H9 (cell line): Measurements from ENCODE around the gene NTMT1. TPM values are rescaled to one million over a fixed set of nuclear protein-coding genes. Genes with fewer than 3 reads are reported as not detected.

Experiments used
- DNase-seq: peaks from one replicate; pipeline ENCODE4 v3.0.0-alpha.2; 2017
- H2AFZ ChIP-seq: one replicate; pipeline ENCODE4 v1.6.1; 2013; ENCODE audit warnings: mild to moderate bottlenecking, low read length, control low read depth, moderate library complexity
- H2AK5ac ChIP-seq: 2 replicates; pipeline ENCODE4 v1.6.1; 2013; ENCODE audit warnings: low read length, control low read depth, mixed read lengths; ENCODE audit not compliant: insufficient read length
- H2BK120ac ChIP-seq: one replicate; pipeline ENCODE4 v1.6.1; 2013; ENCODE audit warnings: low read depth, mild to moderate bottlenecking, low read length, control low read depth, inconsistent platforms; ENCODE audit not compliant: poor library complexity, severe bottlenecking
- H2BK12ac ChIP-seq: 2 replicates; pipeline ENCODE4 v1.6.1; 2013; ENCODE audit warnings: low read length, control low read depth, mixed read lengths, low read depth; ENCODE audit not compliant: insufficient read length
- H2BK15ac ChIP-seq: 2 replicates; pipeline ENCODE4 v1.6.1; 2013; ENCODE audit warnings: low read depth, low read length, control low read depth
- H2BK20ac ChIP-seq: one replicate; pipeline ENCODE4 v1.6.1; 2013; ENCODE audit warnings: low read depth, mild to moderate bottlenecking, low read length, control low read depth, inconsistent platforms; ENCODE audit not compliant: poor library complexity, severe bottlenecking
- H2BK5ac ChIP-seq: 2 replicates; pipeline ENCODE4 v1.6.1; 2013; ENCODE audit warnings: low read length, control low read depth, mixed read lengths; ENCODE audit not compliant: insufficient read length
- H3K14ac ChIP-seq: 2 replicates; pipeline ENCODE4 v1.6.1; 2013; ENCODE audit warnings: low read length, control low read depth; ENCODE audit not compliant: insufficient read depth
- H3K18ac ChIP-seq: 2 replicates; pipeline ENCODE4 v1.6.1; 2013; ENCODE audit warnings: low read depth, mild to moderate bottlenecking, mixed read lengths, low read length, control low read depth; ENCODE audit not compliant: insufficient read length
- H3K23ac ChIP-seq: 2 replicates; pipeline ENCODE4 v1.6.1; 2013; ENCODE audit warnings: low read length, control low read depth, mixed read lengths, low read depth; ENCODE audit not compliant: insufficient read length
- H3K23me2 ChIP-seq: 2 replicates; pipeline ENCODE4 v1.6.1; 2013; ENCODE audit warnings: low read depth, mild to moderate bottlenecking, mixed read lengths, low read length, control low read depth; ENCODE audit not compliant: insufficient read length, poor library complexity, severe bottlenecking
- H3K27ac ChIP-seq: 2 replicates; pipeline ENCODE4 v1.5.1; 2013; ENCODE audit warnings: low read length, control low read depth, mixed read lengths, low read depth; ENCODE audit not compliant: insufficient read length
- H3K27me3 ChIP-seq: 2 replicates; pipeline ENCODE4 v1.6.1; 2013; ENCODE audit warnings: low read length, control low read depth, inconsistent platforms; ENCODE audit not compliant: insufficient read depth
- H3K4ac ChIP-seq: 2 replicates; pipeline ENCODE4 v1.6.1; 2013; ENCODE audit warnings: low read depth, mild to moderate bottlenecking, control low read depth, inconsistent platforms, low read length, moderate library complexity
- H3K4me1 ChIP-seq: 2 replicates; pipeline ENCODE4 v1.6.1; 2013; ENCODE audit warnings: low read length, control low read depth, inconsistent platforms; ENCODE audit not compliant: insufficient read depth
- H3K4me2 ChIP-seq: 2 replicates; pipeline ENCODE4 v1.6.1; 2013; ENCODE audit warnings: low read length, control low read depth, mixed read lengths; ENCODE audit not compliant: insufficient read length, insufficient read depth
- H3K56ac ChIP-seq: 2 replicates; pipeline ENCODE4 v1.6.1; 2013; ENCODE audit warnings: low read depth, mild to moderate bottlenecking, mixed read lengths, low read length, control low read depth; ENCODE audit not compliant: insufficient read length
- H3K79me1 ChIP-seq: 2 replicates; pipeline ENCODE4 v1.6.1; 2013; ENCODE audit warnings: low read depth, mild to moderate bottlenecking, moderate library complexity, low read length, control low read depth, inconsistent platforms; ENCODE audit not compliant: insufficient read depth, poor library complexity, severe bottlenecking
- H3K79me2 ChIP-seq: 2 replicates; pipeline ENCODE4 v1.6.1; 2013; ENCODE audit warnings: low read length, control low read depth, inconsistent platforms; ENCODE audit not compliant: insufficient read depth
- H3K9ac ChIP-seq: 2 replicates; pipeline ENCODE4 v1.6.1; 2013; ENCODE audit warnings: low read length, control low read depth, mixed read lengths; ENCODE audit not compliant: insufficient read length; ENCODE audit errors: extremely low read depth
- H3K9me3 ChIP-seq: one replicate; pipeline ENCODE4 v1.6.1; 2013; ENCODE audit warnings: low read depth, low read length, inconsistent platforms; ENCODE audit not compliant: control insufficient read depth
- H3T11ph ChIP-seq: one replicate; pipeline ENCODE4 v1.6.1; 2013; ENCODE audit warnings: mild to moderate bottlenecking, low read length, control low read depth, inconsistent platforms
- H4K20me1 ChIP-seq: one replicate; pipeline ENCODE4 v1.6.1; 2013; ENCODE audit not compliant: control insufficient read depth, insufficient read length, insufficient read depth
- H4K5ac ChIP-seq: 2 replicates; pipeline ENCODE4 v1.6.1; 2013; ENCODE audit warnings: low read depth, mild to moderate bottlenecking, mixed read lengths, low read length, control low read depth; ENCODE audit not compliant: insufficient read length
- H4K8ac ChIP-seq: replicated peaks from 2 replicates; pipeline ENCODE4 v1.6.1; 2013; ENCODE audit warnings: low read length, control low read depth, mixed read lengths, low read depth; ENCODE audit not compliant: insufficient read length
- H4K91ac ChIP-seq: 2 replicates; pipeline ENCODE4 v1.6.1; 2013; ENCODE audit warnings: low read depth, mild to moderate bottlenecking, moderate library complexity, mixed read lengths, low read length, control low read depth; ENCODE audit not compliant: insufficient read length
- H3K27ac Mint-ChIP-seq, 3 experiments: 2 replicates in 2 of 3; 3 replicates in 1 of 3; pipeline ENCODE4 v1.8.0; 2020 to 2021; ENCODE audit warnings: mixed read lengths in 3 of 3, mild to moderate bottlenecking in 1 of 3, moderate library complexity in 1 of 3
- H3K27me3 Mint-ChIP-seq: 2 replicates; pipeline ENCODE4 v1.8.0; 2021; ENCODE audit warnings: low read depth, mild to moderate bottlenecking, moderate library complexity, mixed read lengths
- H3K36me3 Mint-ChIP-seq, 3 experiments: 2 replicates in 2 of 3; 3 replicates in 1 of 3; pipeline ENCODE4 v1.8.0; 2020 to 2021; ENCODE audit warnings: low read depth in 3 of 3, mixed read lengths in 3 of 3; ENCODE audit not compliant: insufficient read depth in 1 of 3
- H3K4me1 Mint-ChIP-seq, 2 experiments: 2 replicates each; pipeline ENCODE4 v1.8.0; 2020; ENCODE audit warnings: mixed read lengths in 2 of 2
- H3K4me3 Mint-ChIP-seq, 2 experiments: 2 replicates in 1 of 2; 3 replicates in 1 of 2; pipeline ENCODE4 v1.8.0; 2020 to 2021; ENCODE audit warnings: mild to moderate bottlenecking in 2 of 2, mixed read lengths in 2 of 2, moderate library complexity in 1 of 2
- H3K9me3 Mint-ChIP-seq, 2 experiments: 2 replicates in 1 of 2; 3 replicates in 1 of 2; pipeline ENCODE4 v1.8.0; 2020; ENCODE audit warnings: mild to moderate bottlenecking in 2 of 2, mixed read lengths in 2 of 2, moderate library complexity in 1 of 2
- WGBS: extraction: QIAGEN DNeasy Blood & Tissue Kit; methylation state at CpG from one replicate; pipeline ENCODE4 v1.1.7; 2013; ENCODE audit warnings: missing lambda C conversion rate, low lambda C conversion rate, mixed read lengths; ENCODE audit not compliant: insufficient read length; ENCODE audit errors: extremely low coverage; 5-methylcytosine and 5-hydroxymethylcytosine counted together
- total RNA-seq: library from RNA; stranded (reverse); gene quantifications from 2 replicates; pipeline ENCODE4 v1.2.1, GENCODE V29; 2021
- TF ChIP-seq, protein P1 (sequence below): fragments of 200-600 bp; sonication (generic); conservative IDR thresholded peaks from 3 replicates; pipeline ENCODE4 v1.8.0; 2021; ENCODE audit warnings: antibody characterized with exemption, mild to moderate bottlenecking

The NTMT1 gene
- total RNA-seq, 1 experiment from 2014 or later, result 57.9 TPM

DNA sequence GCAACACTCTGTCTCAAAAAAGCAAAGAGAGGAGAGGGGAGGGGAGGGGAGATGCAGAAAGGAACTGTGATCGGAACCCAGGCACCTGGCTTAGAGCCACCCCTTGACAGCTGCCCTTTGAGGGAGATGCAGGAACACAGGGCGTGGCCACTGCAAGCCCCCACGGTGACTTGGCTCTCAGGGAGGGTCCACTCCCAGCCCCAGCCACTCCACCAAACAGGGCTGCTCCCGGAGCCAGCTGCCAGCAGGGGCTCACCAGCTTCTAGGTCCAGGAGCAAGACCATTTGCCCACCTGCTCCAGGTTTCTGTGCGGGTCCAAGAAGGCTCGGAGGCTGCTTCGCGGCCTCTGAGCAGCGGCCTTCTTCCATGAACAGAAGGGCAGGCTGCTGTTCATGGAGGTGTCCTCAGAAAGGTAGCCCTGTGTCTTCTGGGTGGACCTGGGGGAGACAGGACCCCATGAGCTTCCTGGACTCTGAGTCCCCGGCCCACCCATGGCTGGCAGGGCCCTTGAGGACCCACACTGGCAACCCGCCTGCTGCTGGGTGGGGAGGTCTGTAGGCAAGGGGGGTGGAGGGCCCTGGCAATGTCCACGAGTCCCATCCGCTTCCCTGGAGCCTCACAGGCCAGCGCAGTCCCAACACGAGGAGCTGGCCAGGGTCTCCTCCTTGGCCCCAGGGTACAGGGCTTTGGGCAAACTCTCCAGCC is 13.0 kb upstream of the NTMT1 start:
- DNase-seq, result no peak
- Histone ChIP-seq H3K56ac (no peak overlapping the region), H2BK120ac (no peak overlapping the region), H4K5ac (no peak overlapping the region), H3K18ac (no peak overlapping the region), H4K20me1 (no peaks in the 10 kb centered on the region), H3K27me3 (no peaks in the 10 kb centered on the region), H3K4me2 (no peak overlapping the region), H4K8ac (no peak overlapping the region), H2BK15ac (no peak overlapping the region), H2BK12ac (no peak overlapping the region), H3K4ac (no peak overlapping the region), H2AK5ac (no peak overlapping the region), H3K79me2 (no peaks in the 10 kb centered on the region), H3K9ac (no peak overlapping the region), H4K91ac (no peak overlapping the region), H3K14ac (no peak overlapping the region), H3K4me1 (no peaks in the 10 kb centered on the region), H2AFZ (no peak overlapping the region), H3K27ac (no peak overlapping the region), H3K79me1 (no peaks in the 10 kb centered on the region), H3K9me3 (no peaks in the 10 kb centered on the region), H3T11ph (no peak overlapping the region), H2BK5ac (no peak overlapping the region), H3K23me2 (peaks cover 5% of the 10 kb centered on the region), H3K23ac (no peak overlapping the region), H2BK20ac (no peak overlapping the region)
- H3K4me3 Mint-ChIP-seq, result no peak overlapping the region
- TF ChIP-seq, protein P1, sequence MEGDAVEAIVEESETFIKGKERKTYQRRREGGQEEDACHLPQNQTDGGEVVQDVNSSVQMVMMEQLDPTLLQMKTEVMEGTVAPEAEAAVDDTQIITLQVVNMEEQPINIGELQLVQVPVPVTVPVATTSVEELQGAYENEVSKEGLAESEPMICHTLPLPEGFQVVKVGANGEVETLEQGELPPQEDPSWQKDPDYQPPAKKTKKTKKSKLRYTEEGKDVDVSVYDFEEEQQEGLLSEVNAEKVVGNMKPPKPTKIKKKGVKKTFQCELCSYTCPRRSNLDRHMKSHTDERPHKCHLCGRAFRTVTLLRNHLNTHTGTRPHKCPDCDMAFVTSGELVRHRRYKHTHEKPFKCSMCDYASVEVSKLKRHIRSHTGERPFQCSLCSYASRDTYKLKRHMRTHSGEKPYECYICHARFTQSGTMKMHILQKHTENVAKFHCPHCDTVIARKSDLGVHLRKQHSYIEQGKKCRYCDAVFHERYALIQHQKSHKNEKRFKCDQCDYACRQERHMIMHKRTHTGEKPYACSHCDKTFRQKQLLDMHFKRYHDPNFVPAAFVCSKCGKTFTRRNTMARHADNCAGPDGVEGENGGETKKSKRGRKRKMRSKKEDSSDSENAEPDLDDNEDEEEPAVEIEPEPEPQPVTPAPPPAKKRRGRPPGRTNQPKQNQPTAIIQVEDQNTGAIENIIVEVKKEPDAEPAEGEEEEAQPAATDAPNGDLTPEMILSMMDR, result no peak
- H3K9me3 Mint-ChIP-seq, result no peaks in the 10 kb centered on the region; a peak in 1 of 5 replicates
- H3K27me3 Mint-ChIP-seq, result peaks cover 56% of the 10 kb centered on the region
- no peak overlapping the region for H3K27ac Mint-ChIP-seq
- peaks cover 16 to 20% of the 10 kb centered on the region in 2 experiments for H3K4me1 Mint-ChIP-seq
- no peaks in the 10 kb centered on the region for H3K36me3 Mint-ChIP-seq
- no CpG with 5 or more reads among the region's 15 CpGs for WGBS
